GM18499 (cell line): ENCODE results near the gene CHCHD6.

Experiments used
- ATAC-seq: cut with Tn5 transposase; IDR thresholded peaks from one replicate; pipeline ENCODE4 v1.9.1; 2021; ENCODE audit warnings: moderate number of reproducible peaks; ENCODE audit not compliant: insufficient read depth, unreplicated experiment

The CHCHD6 gene

DNA sequence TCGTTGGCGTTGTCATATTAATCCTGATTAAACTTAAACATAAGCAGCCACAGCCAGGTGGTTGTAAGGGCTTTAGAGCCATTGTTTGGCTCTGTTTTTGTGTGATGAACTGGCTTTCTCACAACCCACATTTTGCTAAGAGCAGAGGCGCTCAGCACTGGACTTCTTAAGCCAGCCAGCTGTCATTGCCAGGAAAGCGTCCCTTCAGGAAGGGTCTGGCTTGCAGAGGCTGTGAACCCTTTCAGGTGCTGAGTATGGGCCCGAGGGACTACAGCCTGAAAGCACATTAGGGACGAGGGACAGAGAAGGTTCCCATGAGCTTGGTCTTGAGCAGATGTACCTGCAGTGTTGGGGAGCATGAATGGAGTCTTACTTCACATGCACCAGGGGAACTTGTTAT is 112.3 kb downstream of the CHCHD6 start:
- no peak for ATAC-seq

DNA sequence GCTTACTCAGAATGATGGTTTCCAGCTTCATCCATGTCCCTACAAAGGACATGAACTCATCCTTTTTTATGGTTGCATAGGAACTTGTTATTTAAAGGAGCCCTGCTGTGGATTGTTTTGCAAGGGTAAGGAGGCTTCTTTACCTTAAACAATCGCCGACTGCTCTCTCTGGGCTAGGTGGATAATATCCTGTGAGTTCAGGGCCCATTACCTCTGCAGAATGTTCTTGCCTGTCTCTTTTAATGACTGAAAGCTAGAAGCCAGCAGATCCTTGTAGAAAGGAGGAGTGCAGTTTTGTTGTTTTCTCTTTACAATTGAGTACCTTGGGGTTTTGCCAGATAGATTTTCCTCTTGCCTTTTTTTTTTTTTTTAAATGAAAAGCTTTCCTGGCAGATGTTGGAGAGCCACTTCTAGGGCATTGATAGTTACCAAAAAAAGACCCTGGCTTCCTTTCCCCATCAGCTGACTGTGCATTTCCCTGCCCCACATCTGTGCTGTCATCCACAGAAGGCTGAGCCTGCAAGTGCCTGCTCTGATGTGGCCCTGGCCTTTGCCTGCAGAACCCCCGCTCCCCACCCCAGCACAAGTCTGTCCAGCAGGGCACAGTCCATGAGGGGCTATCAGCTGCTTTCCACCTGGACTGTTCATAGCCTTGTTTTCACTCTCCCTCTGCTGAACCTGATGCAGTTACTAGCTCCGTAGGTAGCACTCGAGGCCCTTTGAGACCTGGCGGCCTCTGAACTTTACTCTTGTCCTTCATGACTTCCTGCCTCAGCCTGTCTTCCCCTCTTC is 113.1 kb downstream of the CHCHD6 start:
- ATAC-seq, result no peak

DNA sequence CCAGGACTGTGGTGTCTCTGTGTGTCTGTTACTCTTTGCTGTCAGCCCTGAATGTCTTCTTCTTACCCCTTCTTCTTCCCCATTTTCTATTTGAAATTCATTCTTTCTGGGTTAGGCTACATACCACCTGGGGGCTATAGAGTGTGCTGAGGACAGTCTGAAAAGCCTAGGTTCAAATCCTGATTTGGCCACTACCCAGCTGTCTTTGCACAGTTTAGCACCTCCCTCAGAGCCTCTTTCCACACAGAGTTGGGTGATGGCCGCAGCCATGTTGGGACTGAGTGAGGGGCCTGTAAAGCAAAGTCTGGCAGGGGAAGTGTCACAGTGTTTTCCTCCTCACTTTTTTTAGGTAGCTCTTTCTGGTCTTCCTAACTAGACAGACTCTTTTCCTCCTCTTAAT is 113.7 kb downstream of the CHCHD6 start:
- ATAC-seq, result no peak

DNA sequence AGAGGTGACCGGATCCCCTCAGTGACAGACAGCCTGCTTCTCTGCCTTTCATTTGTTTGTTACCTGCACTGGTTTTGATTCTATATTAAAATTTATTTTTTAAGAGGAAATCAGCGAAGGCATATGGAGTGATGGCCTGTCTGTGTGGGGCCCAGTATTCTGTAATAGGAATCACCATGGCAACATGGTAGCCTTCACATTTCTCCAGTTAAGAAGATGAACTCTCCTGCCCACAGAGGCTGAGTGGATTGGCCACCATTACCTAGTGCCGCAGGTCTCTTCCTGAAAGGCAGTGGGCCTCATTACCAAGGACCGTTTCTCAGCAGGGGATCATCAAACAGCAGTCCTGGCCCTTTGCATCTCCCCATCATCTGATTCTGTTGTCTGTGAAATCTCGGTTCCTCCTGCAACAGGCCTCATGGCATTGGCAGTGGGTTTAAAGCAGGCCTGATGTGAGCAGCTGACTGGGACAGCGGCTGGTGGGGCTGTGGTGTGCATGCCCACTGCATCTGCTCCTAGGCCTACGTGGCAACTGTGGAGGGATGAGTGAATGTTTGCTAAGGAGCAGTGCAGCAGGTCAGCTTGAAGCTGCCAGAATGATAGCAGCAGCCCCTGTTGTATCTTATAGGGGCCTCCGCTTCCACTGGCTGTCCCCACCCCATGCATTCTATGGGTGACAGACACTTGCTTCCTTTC is 114.5 kb downstream of the CHCHD6 start:
- ATAC-seq, result no peak

DNA sequence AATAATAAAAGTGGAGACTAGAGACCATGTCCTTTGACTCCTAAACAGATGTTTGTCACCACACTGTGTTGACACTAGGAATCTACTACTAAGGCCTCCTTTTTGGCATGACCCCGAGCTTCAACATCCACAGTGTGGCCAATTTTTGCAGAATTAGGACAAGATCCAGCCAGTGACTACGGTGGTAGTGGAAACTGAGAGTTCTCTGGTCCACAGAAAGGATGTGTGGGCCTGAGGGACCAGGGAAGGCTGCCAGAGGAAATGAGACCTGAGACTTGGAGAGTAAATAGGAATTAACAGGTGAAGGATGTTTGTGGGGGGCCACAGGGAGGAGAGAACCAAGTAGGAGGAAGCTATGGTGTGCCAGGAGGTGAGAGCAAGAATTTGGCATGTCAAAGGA is 122.7 kb downstream of the CHCHD6 start:
- ATAC-seq, result no peak

DNA sequence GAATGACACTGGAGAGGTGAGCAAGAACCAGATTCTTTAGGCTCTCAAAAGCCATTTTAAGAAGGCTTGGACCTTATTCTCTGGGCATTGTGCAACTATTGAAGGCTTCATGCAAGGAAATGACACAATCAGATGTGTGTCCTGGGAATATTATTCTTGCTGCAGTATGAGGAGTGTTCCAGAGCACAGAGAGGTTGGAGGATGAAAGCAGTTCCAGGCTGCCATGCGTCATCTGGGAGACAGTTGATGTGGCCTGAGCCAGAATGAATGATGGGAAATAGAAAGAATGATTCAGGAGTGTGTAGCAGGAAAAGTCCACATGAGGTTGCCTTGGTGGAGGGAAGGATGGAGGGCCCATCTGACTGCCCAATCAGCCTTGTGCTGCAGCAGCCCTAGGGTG is 123.1 kb downstream of the CHCHD6 start:
- ATAC-seq, result no peak

DNA sequence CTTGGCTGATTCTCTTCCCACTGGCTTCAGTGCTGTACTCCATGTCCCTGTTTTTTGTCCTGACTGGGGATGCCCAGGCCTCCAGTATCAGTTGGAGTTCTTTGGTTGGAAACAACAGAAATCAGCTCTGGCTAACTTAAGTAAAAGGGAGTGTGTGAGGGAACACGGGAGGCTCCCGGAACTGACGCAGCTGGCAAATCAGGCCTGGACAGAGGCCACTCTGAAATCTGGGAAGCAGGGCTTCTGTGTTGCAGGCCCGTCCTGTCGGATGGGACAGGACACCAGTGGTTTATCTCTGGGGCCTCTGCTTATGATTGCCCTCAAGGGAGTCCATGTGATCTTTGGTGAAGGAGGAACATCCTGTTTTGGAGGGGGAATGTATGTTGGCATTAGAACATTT is 124.3 kb downstream of the CHCHD6 start:
- ATAC-seq, result no peak

DNA sequence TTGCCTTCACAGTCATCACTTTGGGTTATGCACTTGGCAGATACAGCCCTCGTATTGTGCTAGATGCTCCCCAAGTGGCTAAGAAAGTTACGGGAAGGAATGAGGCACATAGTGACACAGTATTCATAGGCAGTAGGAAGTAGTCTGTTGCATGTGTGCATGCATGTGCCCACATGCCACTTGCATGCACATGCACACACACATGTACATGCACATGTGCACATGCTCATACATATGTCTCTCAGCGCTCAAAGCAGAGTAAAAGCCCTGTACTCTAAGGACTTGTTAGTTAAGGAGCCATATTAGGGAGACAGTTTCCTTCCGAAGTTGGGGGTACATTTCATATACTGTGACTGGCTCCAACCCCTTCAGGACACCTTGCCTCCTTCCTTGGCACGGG is 128.9 kb downstream of the CHCHD6 start:
- ATAC-seq, result no peak

DNA sequence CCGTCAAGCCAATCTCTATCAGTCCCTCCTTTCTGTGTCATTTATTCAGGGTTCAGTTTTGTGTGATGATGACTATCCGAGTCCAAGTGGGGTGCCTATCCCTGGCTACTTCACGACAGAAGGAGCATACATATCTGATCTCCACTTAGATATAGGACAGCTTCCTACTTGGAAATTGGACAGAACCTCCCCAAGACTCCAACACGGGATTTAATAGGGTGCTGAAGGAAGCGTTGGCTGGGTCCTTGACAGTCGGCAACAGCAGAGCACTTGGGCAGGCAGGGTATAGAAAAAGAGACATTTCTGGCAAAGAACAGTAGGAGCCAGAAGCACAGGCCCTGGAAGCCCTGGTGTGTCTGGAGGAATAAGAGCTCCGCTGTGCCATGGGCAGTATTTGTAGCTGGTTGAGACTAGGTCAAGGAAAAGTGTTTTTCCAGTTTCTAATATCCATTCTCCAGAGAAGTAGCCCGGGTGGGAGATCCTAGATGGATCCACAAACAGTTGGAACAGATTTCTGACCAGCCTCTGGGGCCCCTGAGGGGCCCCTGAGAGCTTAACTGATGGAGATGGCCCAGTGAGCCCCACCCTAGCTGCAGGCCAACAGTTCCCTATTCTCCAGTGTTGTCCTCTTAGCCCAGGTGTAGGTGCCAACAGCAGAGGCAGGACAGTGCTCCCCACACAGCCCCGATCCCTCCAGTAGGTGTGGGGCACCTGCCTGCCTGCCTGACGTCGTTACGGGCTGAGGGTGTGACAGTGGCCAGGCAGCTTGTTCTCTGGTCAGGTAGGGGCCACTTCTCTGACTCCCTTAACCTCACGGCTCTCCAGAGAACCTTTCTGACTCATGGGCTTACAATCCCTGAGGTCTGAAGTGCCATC is 130.8 kb downstream of the CHCHD6 start:
- no peak for ATAC-seq

DNA sequence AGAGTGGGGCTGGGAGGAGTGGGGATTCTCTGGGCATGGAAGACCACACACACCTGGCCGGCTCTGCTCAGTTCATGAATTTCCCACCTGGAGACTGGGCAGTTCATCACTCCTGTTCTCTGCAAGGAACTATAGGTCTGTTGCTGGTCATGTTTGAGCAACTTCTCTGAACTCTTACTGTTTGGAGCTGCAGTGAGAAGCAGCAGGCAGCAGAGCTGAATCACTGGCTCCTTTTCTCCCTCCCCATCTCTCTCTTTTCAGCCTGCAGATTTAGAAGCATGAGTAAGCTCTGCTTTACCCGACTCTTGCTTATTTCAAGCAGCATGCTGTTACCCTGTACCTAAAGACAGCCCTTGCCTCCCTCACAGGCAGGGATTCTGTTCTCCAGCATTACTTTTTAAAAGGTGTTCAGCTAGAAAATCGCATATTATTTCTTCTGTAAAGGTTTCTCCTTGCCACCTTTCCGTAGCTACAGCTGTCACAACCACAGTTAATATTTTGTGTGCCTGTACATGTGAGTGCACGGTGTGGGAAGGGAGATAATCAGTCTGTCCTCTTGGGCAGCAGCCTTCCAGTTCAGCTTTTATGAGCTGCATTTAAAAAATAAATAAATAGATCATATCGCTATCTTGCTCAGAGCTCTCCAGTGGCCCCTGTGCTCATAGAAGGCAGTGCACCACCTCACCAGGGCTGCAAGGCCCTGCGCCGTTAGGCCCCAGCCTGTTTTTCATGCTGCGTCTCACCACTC is 131.6 kb downstream of the CHCHD6 start:
- no peak for ATAC-seq

DNA sequence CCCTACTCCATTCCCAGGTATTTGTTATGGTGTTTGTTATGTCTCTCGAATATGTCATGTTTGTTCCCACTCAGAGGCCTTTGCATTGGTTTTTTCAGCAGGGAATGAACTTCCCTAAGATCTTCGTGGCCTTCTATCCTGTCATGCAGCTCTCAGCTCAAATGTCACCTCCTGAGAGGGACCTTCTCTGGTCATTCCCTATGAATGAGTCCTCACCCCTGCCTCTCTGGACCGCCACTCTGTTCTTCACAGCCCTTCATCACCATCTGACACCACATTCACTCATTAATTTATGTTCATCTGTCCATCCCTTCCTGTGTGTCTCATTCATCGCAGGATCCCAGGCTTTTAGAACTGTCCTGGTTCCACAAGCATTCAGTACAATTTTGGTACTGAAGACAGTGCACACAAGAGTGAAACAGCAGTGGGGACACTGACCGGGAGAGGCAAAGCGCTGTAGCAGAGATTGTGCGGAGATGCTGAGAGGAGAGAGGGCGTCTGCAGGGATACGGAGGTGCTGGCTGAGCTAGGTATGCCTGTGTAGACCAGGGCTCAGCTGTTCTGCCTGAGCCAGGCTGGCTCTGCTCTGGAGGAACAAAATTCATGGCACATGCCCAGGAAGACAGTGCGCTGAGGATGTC is 132.3 kb downstream of the CHCHD6 start:
- no peak for ATAC-seq

DNA sequence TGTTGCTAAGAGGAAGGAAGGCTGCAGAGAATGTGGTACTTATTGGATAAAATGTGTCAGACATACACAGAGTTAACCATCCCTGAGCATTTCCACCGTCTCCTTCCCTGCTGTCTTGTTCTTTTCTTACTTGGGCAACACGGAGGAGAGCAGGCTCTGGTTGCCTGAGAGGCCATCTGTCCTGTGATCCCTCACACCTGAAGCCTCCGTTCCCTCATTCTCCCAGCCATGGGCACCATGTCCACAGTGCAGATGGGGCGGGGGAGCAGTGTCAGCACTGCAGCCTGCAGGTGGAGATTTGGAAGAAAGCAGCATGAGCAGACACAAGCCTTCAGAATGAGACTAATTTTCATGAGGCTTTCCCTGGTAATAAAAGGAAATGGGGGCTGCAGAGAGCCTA is 133.7 kb downstream of the CHCHD6 start:
- no peak for ATAC-seq

DNA sequence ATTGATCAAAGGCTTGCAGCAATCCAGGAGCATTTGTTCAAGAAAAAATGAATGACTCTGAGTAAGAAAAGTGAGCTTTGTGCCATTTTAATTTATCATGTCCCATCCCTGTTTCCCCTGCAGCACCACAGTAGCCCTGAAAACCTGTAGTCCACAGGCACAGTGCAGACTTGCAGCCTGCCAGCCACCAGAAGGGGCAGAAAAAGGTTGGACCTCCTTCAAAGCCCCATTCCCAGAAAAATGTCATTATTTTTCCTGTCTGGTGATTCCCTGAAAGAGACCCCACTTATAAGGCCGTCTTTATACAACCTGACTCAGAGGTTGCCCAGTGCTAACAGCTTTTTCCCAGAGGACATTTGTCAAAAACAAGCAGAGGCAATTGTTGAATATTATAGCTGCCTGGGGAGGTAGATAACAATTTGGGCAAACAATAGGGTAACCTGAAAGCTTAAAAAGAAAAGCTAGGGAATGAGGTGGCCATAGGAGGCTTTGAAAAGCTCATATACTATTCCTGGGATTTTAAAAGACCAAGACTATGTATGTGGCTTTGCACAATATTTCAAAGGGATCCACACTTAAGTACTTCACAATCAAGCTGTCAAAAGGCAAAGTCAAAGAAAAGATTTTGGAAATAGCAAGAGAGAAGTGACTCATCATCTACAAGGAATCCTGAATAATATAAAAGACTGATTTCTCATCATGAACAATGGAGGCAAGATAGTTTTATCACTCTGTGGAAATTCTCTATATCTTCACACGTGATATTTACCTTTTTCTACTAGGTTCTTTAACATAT is 142.1 kb downstream of the CHCHD6 start:
- no peak for ATAC-seq

DNA sequence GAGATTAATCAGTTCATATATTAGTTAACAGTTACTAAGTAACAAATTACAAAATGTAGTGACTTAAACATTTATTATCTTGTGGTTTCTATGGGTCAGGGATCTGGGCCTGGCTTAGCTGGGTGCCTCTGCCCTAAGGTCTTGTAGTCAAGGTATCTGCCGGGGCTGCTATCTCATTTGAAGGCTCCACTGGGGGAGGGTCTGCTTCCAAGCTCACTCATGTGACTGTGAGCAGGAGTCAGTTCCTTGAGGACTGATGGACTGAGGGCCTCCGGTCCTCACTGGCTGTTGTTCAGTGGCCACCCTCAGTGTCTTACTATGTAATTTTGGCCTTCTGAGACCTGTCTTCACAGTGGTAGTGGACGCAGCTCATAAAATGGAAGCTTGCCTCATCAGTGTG is 143.0 kb downstream of the CHCHD6 start:
- no peak for ATAC-seq

DNA sequence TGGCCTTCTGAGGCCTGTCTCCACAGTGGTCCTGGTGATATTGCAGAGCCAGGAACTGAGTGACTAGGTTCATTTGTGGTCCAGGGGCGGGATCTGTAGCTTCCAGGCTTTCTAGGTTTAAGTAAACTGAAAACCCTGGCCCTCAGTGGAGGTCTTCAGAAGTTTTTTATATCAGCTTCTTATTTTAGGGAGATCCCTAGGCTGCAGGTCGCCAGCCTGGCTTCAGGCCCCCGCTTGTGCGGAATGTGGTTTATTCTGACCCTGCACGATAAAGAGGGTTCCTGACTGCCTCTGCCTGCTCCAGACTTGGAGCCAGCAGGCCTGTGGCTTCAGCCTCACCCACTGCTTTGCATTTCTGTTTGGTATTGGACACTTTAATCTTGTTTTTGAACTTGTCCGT is 145.0 kb downstream of the CHCHD6 start:
- ATAC-seq, result no peak

DNA sequence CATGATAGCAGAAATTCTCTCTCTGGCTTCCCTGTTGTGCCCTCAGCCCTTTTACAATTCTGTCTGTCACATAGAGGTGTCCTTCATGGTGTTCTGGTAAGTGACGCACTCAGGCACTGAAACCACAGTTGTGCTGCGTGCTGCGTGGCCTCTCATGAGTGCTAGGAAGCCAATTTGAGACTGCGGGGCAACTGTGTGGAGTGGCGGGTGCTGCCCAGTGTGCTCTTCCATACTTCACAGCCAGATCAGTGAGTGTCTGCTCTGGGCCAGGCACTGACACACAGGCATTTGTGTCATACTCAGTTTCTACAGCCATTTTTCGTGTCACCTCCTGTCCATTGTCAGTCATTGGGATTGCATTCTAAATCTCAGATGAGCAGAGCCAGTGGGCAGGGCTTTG is 145.7 kb downstream of the CHCHD6 start:
- ATAC-seq, result no peak

DNA sequence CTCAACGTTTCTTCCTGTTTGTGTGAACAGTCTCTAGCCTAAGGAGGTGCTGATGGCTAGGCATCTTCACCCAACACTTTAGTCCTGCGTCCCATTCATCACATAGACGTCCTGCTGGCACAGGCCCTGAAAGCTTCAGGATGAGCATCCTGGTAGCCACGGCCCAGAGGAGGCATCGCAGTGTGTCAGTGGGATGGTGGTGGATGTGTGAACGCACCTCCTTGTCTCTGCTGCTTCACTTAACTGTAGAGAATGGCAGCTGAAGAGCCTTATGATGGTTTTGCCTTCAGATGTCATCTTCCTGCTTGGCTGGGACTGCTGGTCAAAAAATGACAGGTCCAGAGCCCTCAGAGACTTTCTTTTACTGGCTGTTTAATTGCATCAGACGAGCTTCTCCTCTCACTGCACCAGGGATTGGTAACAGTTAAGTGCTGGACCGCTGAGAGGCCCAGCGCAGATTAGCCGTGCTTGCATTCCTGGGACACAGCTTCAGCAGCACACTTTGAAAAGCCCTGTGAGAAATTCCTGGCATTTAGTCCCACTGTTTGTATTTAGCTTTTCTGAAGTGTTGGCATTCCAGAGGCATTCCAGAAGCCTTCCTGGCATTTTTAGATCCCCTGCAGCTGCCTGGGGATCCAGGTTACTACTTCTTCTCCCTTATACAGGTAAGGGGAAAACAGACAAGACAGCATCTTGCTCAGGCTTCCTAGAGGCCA is 146.5 kb downstream of the CHCHD6 start:
- ATAC-seq, result no peak

DNA sequence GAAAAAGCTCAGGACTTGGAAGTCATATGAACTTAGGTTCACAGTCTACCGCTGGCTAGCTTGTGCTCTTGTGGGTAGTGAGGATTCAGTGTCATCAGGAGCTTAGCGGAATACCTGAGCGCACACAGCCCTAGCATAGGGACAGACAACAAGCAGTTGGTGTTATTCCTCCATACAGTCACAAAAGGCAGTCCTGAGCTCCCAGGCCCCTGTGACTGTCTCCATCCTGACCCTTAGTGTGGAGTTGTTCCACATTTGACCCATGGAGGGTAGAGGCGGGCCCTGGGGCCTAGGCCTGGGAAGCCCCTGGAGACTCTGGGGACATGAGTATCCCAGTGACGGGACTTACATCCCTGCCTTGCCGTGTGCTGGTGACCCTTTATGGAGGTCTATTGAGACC is 147.3 kb downstream of the CHCHD6 start:
- ATAC-seq, result no peak

DNA sequence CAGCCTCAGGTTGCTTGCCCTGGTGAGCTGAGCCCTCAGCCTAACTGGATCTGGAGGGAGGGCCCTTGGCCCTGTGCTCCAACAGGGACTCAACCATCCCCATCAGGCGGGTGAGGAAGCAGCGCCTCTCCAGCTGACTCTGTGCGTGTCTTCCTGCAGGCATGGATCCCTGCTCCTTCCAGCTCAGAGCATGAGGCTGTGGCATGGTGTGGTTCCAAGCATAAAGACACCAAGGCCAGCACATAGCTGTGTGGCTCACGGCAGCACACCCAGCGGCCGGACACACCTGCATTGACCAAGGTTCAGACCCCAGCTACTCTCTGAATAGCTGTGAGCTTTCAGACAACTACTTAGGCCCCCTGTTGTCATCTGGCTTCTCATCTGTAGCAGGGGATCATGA is 147.9 kb downstream of the CHCHD6 start:
- ATAC-seq, result no peak
